Adrenal gland (tissue), 19 donors: ENCODE results near the gene XPR1. TPM values are rescaled to one million over a fixed set of nuclear protein-coding genes. Genes with fewer than 3 reads are reported as not detected.

Experiments used
- DNase-seq, 7 donors: peaks; one replicate each; pipeline ENCODE4 v3.0.0-alpha.2; 2019 to 2020
- H3K27ac ChIP-seq, 5 donors: fragments of 200-600 bp; sonication (generic) in 4 of 5; 1 replicate in 3 of 5; 2 replicates in 2 of 5; pipeline versions ENCODE4 v1.5.1 to v1.8.0; 2016 to 2020; ENCODE audit warnings: mild to moderate bottlenecking in 1 of 5
- H3K27me3 ChIP-seq: fragments of 200-600 bp; 2 replicates; pipeline ENCODE4 v1.8.0; 2021
- H3K36me3 ChIP-seq, 2 donors: fragments of 200-600 bp; replicated peaks in 1 of 2; 1 replicate in 1 of 2; 2 replicates in 1 of 2; pipeline versions ENCODE4 v1.5.1 to v1.8.0; 2018 to 2022
- H3K4me1 ChIP-seq, 2 donors: fragments of 200-600 bp; replicated peaks in 1 of 2; 1 replicate in 1 of 2; 2 replicates in 1 of 2; pipeline versions ENCODE4 v1.5.1 to v1.8.0; 2018 to 2021
- H3K4me3 ChIP-seq, 4 donors: fragments of 200-600 bp; sonication (generic) in 3 of 4; one replicate each; pipeline ENCODE4 v1.5.1; 2016 to 2018
- H3K9me3 ChIP-seq, 3 donors: fragments of 200-600 bp; sonication (generic) in 1 of 3; replicated peaks in 1 of 3; 1 replicate in 2 of 3; 2 replicates in 1 of 3; pipeline versions ENCODE4 v1.5.1 to v1.8.0; 2016 to 2021
- CTCF ChIP-seq, 6 experiments: fragments of 450-650 bp in 4 of 6; fragments of 200-600 bp in 2 of 6; sonication (generic) in 1 of 6; IDR thresholded peaks; 1 replicate in 5 of 6; 2 replicates in 1 of 6; pipeline versions ENCODE4 v1.5.1 to v1.8.0; 2016 to 2021; ENCODE audit warnings: antibody characterized with exemption in 6 of 6, mild to moderate bottlenecking in 2 of 6, moderate library complexity in 1 of 6
- POLR2A ChIP-seq, 2 donors: fragments of 450-650 bp; IDR thresholded peaks; one replicate each; pipeline ENCODE4 v1.6.1; 2017; ENCODE audit warnings: antibody characterized with exemption in 2 of 2, mild to moderate bottlenecking in 2 of 2, moderate library complexity in 1 of 2
- WGBS, 4 donors: extraction: QIAGEN DNeasy Blood & Tissue Kit in 2 of 4; methylation state at CpG; one replicate each; pipeline versions ENCODE4 v1.1.5 to v1.1.7; 2013 to 2017; 5-methylcytosine and 5-hydroxymethylcytosine counted together
- intact Hi-C, 2 donors: fragments of 100-400 bp; cut with DNase I; formaldehyde crosslinking; loops; one replicate each; pipeline versions ENCODE4 v1.14.1 to v1.15.0; 2022 to 2023
- long read RNA-seq, 10 donors: library from polyadenylated mRNA in 3 of 10; unstranded in 2 of 10; stranded (forward) in 1 of 10; transcript quantifications; one replicate each; pipeline ENCODE4 v2.0.0 and lab custom pipeline, GENCODE V29; 2021 to 2026
- polyA plus RNA-seq, 3 donors: library from polyadenylated mRNA; stranded (reverse); fragments of 200-250 nt in 2 of 3; fragments of 350-450 nt in 1 of 3; fragmentation: Illumina TruSeq in 1 of 3; extraction: RNeasy Lipid Tissue Mini Kit (QIAGEN cat#74804) in 1 of 3; gene quantifications; one replicate each; pipeline ENCODE4 v1.2.3, GENCODE V29; 2013 to 2014
- total RNA-seq, 9 donors: library from RNA; depleted of rRNA in 4 of 9; stranded (reverse); fragments of >200 nt in 4 of 9; fragments of 120-200 nt in 1 of 9; fragmentation: NEBNext Ultra II Directional in 1 of 9; extraction: Animal tissue kit (Norgen Biotek cat#: 25700) in 1 of 9; gene quantifications; one replicate each; pipeline versions ENCODE4 v1.1.0 to v1.2.4, GENCODE V29; 2013 to 2023
- donor health status: healthy with polysubstance abuse.
- donor health status: Bipolar disorder and iron deficiency.
- donor health status: DM: yes; HTN: yes; CAD: no.
- donor health status: DM: no; HTN: no; CAD: no.
- donor health status: DM: no; HTN: no; CAD: no.
- donor health status: DM: yes; HTN: yes; CAD: no.

The XPR1 gene
- total RNA-seq (10 to 100 TPM; 16.1 to 53.0 (median 26.2) TPM), polyA plus RNA-seq (10 to 100 TPM in 1 of 3 donors, 1 to 10 TPM in 2; 4.8 to 24.1 (median 5.6) TPM)
- long read RNA-seq, donor 1, full-length matches to known transcripts: 3 of 3 reads
- long read RNA-seq, donor 1, partial matches to known transcripts: 0 of 3 reads
- long read RNA-seq, donor 1, other reads (novel, unspliced or antisense): 0 of 3 reads
- long read RNA-seq, donor 2, full-length matches to known transcripts: 2 of 2 reads
- long read RNA-seq, donor 2, partial matches to known transcripts: 0 of 2 reads
- long read RNA-seq, donor 2, other reads (novel, unspliced or antisense): 0 of 2 reads
- long read RNA-seq, donor 3, full-length matches to known transcripts: 5 of 5 reads
- long read RNA-seq, donor 3, partial matches to known transcripts: 0 of 5 reads
- long read RNA-seq, donor 3, other reads (novel, unspliced or antisense): 0 of 5 reads
- long read RNA-seq, donor 4, partial matches to known transcripts: 0 of 2 reads
- long read RNA-seq, donor 4, other reads (novel, unspliced or antisense): 2 of 2 reads
- long read RNA-seq, donor 5, full-length matches to known transcripts: 14 of 22 reads
- long read RNA-seq, donor 5, partial matches to known transcripts: 5 of 22 reads
- long read RNA-seq, donor 5, other reads (novel, unspliced or antisense): 3 of 22 reads
- long read RNA-seq, donor 6, partial matches to known transcripts: 1 of 2 reads
- long read RNA-seq, donor 6, other reads (novel, unspliced or antisense): 1 of 2 reads
- long read RNA-seq, donor 7, full-length matches to known transcripts: 3 of 3 reads
- long read RNA-seq, donor 7, partial matches to known transcripts: 0 of 3 reads
- long read RNA-seq, donor 7, other reads (novel, unspliced or antisense): 0 of 3 reads
- long read RNA-seq, donor 8, full-length matches to known transcripts: 14 of 14 reads
- long read RNA-seq, donor 8, partial matches to known transcripts: 0 of 14 reads
- long read RNA-seq, donor 8, other reads (novel, unspliced or antisense): 0 of 14 reads
- long read RNA-seq, donor 9, full-length matches to known transcripts: 2 of 2 reads
- long read RNA-seq, donor 9, partial matches to known transcripts: 0 of 2 reads
- long read RNA-seq, donor 9, other reads (novel, unspliced or antisense): 0 of 2 reads
- long read RNA-seq, donor 10, full-length matches to known transcripts: 2 of 2 reads
- long read RNA-seq, donor 10, partial matches to known transcripts: 0 of 2 reads
- long read RNA-seq, donor 10, other reads (novel, unspliced or antisense): 0 of 2 reads

GRCh38 chr1:180631766-180632325 is at the start of gene XPR1:
XPR1 (plus strand) TSS chr1:180632022; CDS start chr1:180632202, 180 bp downstream.
- Histone ChIP-seq H3K4me1 (peaks cover 10 to 28% of the 10 kb centered on the region in 2 donors), H3K9me3 (no peaks in the 10 kb centered on the region), H3K36me3 (no peaks in the 10 kb centered on the region), H3K27ac (peak within 1 kb of the TSS; percentile 27 to 95 (median 89)), H3K27me3 (no peaks in the 10 kb centered on the region), H3K4me3 (peak within 1 kb of the TSS; percentile 50 to 94 (median 82))
- intact Hi-C loops: loop anchor here (5.0 to 10.0 kb wide), 3 partner anchors 95 to 230 kb away; no protein-coding TSS in a partner anchor
- DNase-seq: peak; percentile 99
- TF ChIP-seq CTCF (IDR thresholded peaks at IDR 0.05) (peak; percentile 27 to 69 (median 46)), POLR2A (IDR thresholded peaks at IDR 0.05) (peak; percentile 69 to 93)
- whole genome bisulfite sequencing, 4 donors: 0% methylated on average over 14 to 41 of the region's 41 CpGs

GRCh38 chr1:180584869-180585268 is 47.0 kb upstream of the XPR1 start:
- no peak for DNase-seq
- Histone ChIP-seq H3K4me3 (no peak overlapping the region), H3K27ac (peak overlapping the region; percentile 36 to 78 (median 61)), H3K27me3 (no peaks in the 10 kb centered on the region), H3K9me3 (no peaks in the 10 kb centered on the region), H3K36me3 (no peaks in the 10 kb centered on the region), H3K4me1 (peaks cover 15 to 32% of the 10 kb centered on the region in 2 donors)
- 90 to 95% (median 94%) methylated on average over 8 of the region's 8 CpGs for WGBS, 4 donors
- intact Hi-C loops: no loop called here
- no peak for TF ChIP-seq CTCF (IDR thresholded peaks at IDR 0.05)
- TF ChIP-seq POLR2A (IDR thresholded peaks at IDR 0.05): no peak

DNA sequence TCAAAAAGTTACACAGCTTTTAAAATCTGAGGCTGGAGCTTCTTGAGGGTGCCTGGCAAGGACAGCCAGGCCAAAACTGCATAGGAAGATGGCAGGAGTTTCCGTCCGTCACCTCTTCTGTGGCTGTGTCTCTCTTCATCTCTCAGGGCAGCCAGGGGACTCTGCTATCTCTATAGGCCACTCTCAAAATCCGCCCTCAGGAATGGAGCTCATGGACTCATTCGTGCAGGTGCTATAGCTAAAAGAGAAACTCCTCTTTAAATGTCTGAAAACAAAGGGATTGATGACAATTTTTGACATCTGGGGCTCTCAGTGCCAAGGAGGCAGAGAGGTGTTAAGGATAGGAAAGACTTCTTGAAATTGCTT is 45.8 kb upstream of the XPR1 start:
- no peaks in the 10 kb centered on the region for H3K9me3 ChIP-seq
- peak overlapping the region; percentile 12 to 78 (median 36) for H3K27ac ChIP-seq
- H3K27me3 ChIP-seq: no peaks in the 10 kb centered on the region
- intact Hi-C loops: no loop called here
- no peak overlapping the region for H3K4me3 ChIP-seq
- no peak for DNase-seq
- WGBS, 4 donors: 57 to 87% (median 76%) methylated on average over 1 to 4 of the region's 4 CpGs
- H3K36me3 ChIP-seq: no peaks in the 10 kb centered on the region
- peaks cover 9 to 23% of the 10 kb centered on the region in 2 donors for H3K4me1 ChIP-seq
- TF ChIP-seq POLR2A (IDR thresholded peaks at IDR 0.05) (no peak), CTCF (IDR thresholded peaks at IDR 0.05) (no peak)
